ENCODE data around the gene GPC6. TPM values are rescaled to one million over a fixed set of nuclear protein-coding genes. Genes with fewer than 3 reads are reported as not detected.

GPC6 gene
- total RNA-seq, 2 experiments from 2014 or later = not detected

GRCh38 chr13:94263038-94263437 is 1036.4 kb downstream of the GPC6 start:
- no peak overlapping the region for H3K27ac Mint-ChIP-seq
- DNase-seq = no peak
- H3K4me3 Mint-ChIP-seq = no peak overlapping the region
- H3K4me1 Mint-ChIP-seq (ENCODE audit: low read depth) = no peaks in the 10 kb centered on the region
- no peaks in the 10 kb centered on the region for H3K9me3 Mint-ChIP-seq
- ChIA-PET POLR2A (no interaction called here), CTCF (no interaction called here)
- intact Hi-C loops (cut with micrococcal nuclease) = no loop called here
- H3K36me3 Mint-ChIP-seq = no peaks in the 10 kb centered on the region
- peaks cover 2% of the 10 kb centered on the region for H3K27me3 Mint-ChIP-seq

- no peak for DNase-seq
- ChIA-PET CTCF (no interaction called here), POLR2A (no interaction called here)
- no peak overlapping the region for H3K27ac Mint-ChIP-seq
- H3K9me3 Mint-ChIP-seq = no peaks in the 10 kb centered on the region
- intact Hi-C loops (cut with micrococcal nuclease) = no loop called here
- no peak overlapping the region for H3K4me3 Mint-ChIP-seq
- H3K36me3 Mint-ChIP-seq = no peaks in the 10 kb centered on the region
- H3K4me1 Mint-ChIP-seq (ENCODE audit: low read depth) = no peaks in the 10 kb centered on the region
- no peaks in the 10 kb centered on the region for H3K27me3 Mint-ChIP-seq
These were observed 1041.2 kb downstream of the GPC6 start for GRCh38 chr13:94267581-94268366.

GRCh38 chr13:94268661-94269060 is 1042.1 kb downstream of the GPC6 start:
- intact Hi-C loops (cut with micrococcal nuclease) = no loop called here
- no peaks in the 10 kb centered on the region for H3K36me3 Mint-ChIP-seq
- no peak for DNase-seq

GRCh38 chr13:94269557-94269956 is 1043.0 kb downstream of the GPC6 start:
- DNase-seq = no peak
- no peaks in the 10 kb centered on the region for H3K9me3 Mint-ChIP-seq
- ChIA-PET POLR2A (no interaction called here), CTCF (interaction anchor here (0.6 kb wide), 1 partner anchor 62 kb away, joined by 3 read pairs; no protein-coding TSS in a partner anchor)
- H3K4me3 Mint-ChIP-seq = no peak overlapping the region
- intact Hi-C loops (cut with micrococcal nuclease) = no loop called here
- H3K27me3 Mint-ChIP-seq = no peaks in the 10 kb centered on the region
- no peaks in the 10 kb centered on the region for H3K4me1 Mint-ChIP-seq (ENCODE audit: low read depth)
- H3K27ac Mint-ChIP-seq = no peak overlapping the region
- H3K36me3 Mint-ChIP-seq = no peaks in the 10 kb centered on the region

More at GRCh38 chr13:94268661-94269060, 1042.1 kb downstream of the GPC6 start:
- ChIA-PET POLR2A (no interaction called here), CTCF (no interaction called here)
- Mint-ChIP-seq H3K27ac (no peak overlapping the region), H3K4me3 (no peak overlapping the region), H3K9me3 (no peaks in the 10 kb centered on the region), H3K4me1 (ENCODE audit: low read depth) (no peaks in the 10 kb centered on the region), H3K27me3 (no peaks in the 10 kb centered on the region)

GRCh38 chr13:94270556-94270955 is 1043.9 kb downstream of the GPC6 start:
- Mint-ChIP-seq H3K9me3 (no peaks in the 10 kb centered on the region), H3K27ac (no peak overlapping the region), H3K36me3 (no peaks in the 10 kb centered on the region), H3K4me1 (ENCODE audit: low read depth) (no peaks in the 10 kb centered on the region), H3K4me3 (no peak overlapping the region), H3K27me3 (no peaks in the 10 kb centered on the region)
- DNase-seq = no peak
- intact Hi-C loops (cut with micrococcal nuclease) = no loop called here
- POLR2A ChIA-PET = no interaction called here
- CTCF ChIA-PET = no interaction called here

- ChIA-PET POLR2A (no interaction called here), CTCF (no interaction called here)
- no peaks in the 10 kb centered on the region for H3K4me1 Mint-ChIP-seq (ENCODE audit: low read depth)
- H3K27me3 Mint-ChIP-seq = peaks cover 1% of the 10 kb centered on the region
- no peak overlapping the region for H3K27ac Mint-ChIP-seq
- peaks cover 6% of the 10 kb centered on the region for H3K9me3 Mint-ChIP-seq
- H3K4me3 Mint-ChIP-seq = no peak overlapping the region
- no peak for DNase-seq
- intact Hi-C loops (cut with micrococcal nuclease) = no loop called here
- no peaks in the 10 kb centered on the region for H3K36me3 Mint-ChIP-seq
These were observed 1045.4 kb downstream of the GPC6 start for GRCh38 chr13:94272038-94272437.

GRCh38 chr13:94280349-94280748 is 1053.7 kb downstream of the GPC6 start:
- H3K9me3 Mint-ChIP-seq = peaks cover 8% of the 10 kb centered on the region
- H3K4me1 Mint-ChIP-seq (ENCODE audit: low read depth) = no peaks in the 10 kb centered on the region
- POLR2A ChIA-PET = no interaction called here
- no peak overlapping the region for H3K27ac Mint-ChIP-seq
- peaks cover 15% of the 10 kb centered on the region for H3K27me3 Mint-ChIP-seq
- no peak overlapping the region for H3K4me3 Mint-ChIP-seq
- CTCF ChIA-PET = no interaction called here
- H3K36me3 Mint-ChIP-seq = no peaks in the 10 kb centered on the region
- intact Hi-C loops (cut with micrococcal nuclease) = no loop called here
- DNase-seq = no peak

GRCh38 chr13:94280845-94281244 is 1054.2 kb downstream of the GPC6 start:
- DNase-seq = no peak
- H3K4me3 Mint-ChIP-seq = no peak overlapping the region
- no peaks in the 10 kb centered on the region for H3K4me1 Mint-ChIP-seq (ENCODE audit: low read depth)
- peaks cover 15% of the 10 kb centered on the region for H3K27me3 Mint-ChIP-seq
- ChIA-PET POLR2A (no interaction called here), CTCF (no interaction called here)
- no peaks in the 10 kb centered on the region for H3K36me3 Mint-ChIP-seq
- no peak overlapping the region for H3K27ac Mint-ChIP-seq
- intact Hi-C loops (cut with micrococcal nuclease) = no loop called here
- peaks cover 8% of the 10 kb centered on the region for H3K9me3 Mint-ChIP-seq

- ChIA-PET POLR2A (no interaction called here), CTCF (interaction anchor here (0.7 kb wide), 1 partner anchor 14 kb away, joined by 3 read pairs; no protein-coding TSS in a partner anchor)
- no peak for DNase-seq
- Mint-ChIP-seq H3K9me3 (no peaks in the 10 kb centered on the region), H3K4me1 (ENCODE audit: low read depth) (no peaks in the 10 kb centered on the region), H3K27me3 (peaks cover 2% of the 10 kb centered on the region), H3K27ac (no peak overlapping the region), H3K36me3 (no peaks in the 10 kb centered on the region), H3K4me3 (no peak overlapping the region)
- intact Hi-C loops (cut with micrococcal nuclease) = no loop called here
These were observed 1060.0 kb downstream of the GPC6 start for GRCh38 chr13:94286581-94286980.

- no peak overlapping the region for H3K27ac Mint-ChIP-seq
- intact Hi-C loops (cut with micrococcal nuclease) = no loop called here
- CTCF ChIA-PET = no interaction called here
These were observed 1065.2 kb downstream of the GPC6 start for GRCh38 chr13:94291631-94292322.

GRCh38 chr13:94292323-94292640 is 1065.7 kb downstream of the GPC6 start:
- Mint-ChIP-seq H3K27me3 (no peaks in the 10 kb centered on the region), H3K4me1 (ENCODE audit: low read depth) (no peaks in the 10 kb centered on the region), H3K27ac (no peak overlapping the region), H3K36me3 (no peaks in the 10 kb centered on the region), H3K4me3 (no peak overlapping the region), H3K9me3 (no peaks in the 10 kb centered on the region)
- DNase-seq = no peak
- ChIA-PET POLR2A (no interaction called here), CTCF (no interaction called here)
- intact Hi-C loops (cut with micrococcal nuclease) = no loop called here

More at GRCh38 chr13:94291631-94292322, 1065.2 kb downstream of the GPC6 start:
- H3K4me1 Mint-ChIP-seq (ENCODE audit: low read depth) = no peaks in the 10 kb centered on the region
- H3K9me3 Mint-ChIP-seq = no peaks in the 10 kb centered on the region
- H3K4me3 Mint-ChIP-seq = no peak overlapping the region
- no peak for DNase-seq
- POLR2A ChIA-PET = no interaction called here
- H3K27me3 Mint-ChIP-seq = no peaks in the 10 kb centered on the region
- no peaks in the 10 kb centered on the region for H3K36me3 Mint-ChIP-seq

GRCh38 chr13:94296471-94296870 is 1069.9 kb downstream of the GPC6 start:
- Mint-ChIP-seq H3K27ac (no peak overlapping the region), H3K36me3 (no peaks in the 10 kb centered on the region), H3K4me1 (ENCODE audit: low read depth) (no peaks in the 10 kb centered on the region), H3K4me3 (no peak overlapping the region), H3K9me3 (no peaks in the 10 kb centered on the region), H3K27me3 (no peaks in the 10 kb centered on the region)
- intact Hi-C loops (cut with micrococcal nuclease) = no loop called here
- DNase-seq = no peak
- ChIA-PET POLR2A (no interaction called here), CTCF (no interaction called here)

GRCh38 chr13:94298346-94298745 is 1071.7 kb downstream of the GPC6 start:
- H3K4me1 Mint-ChIP-seq (ENCODE audit: low read depth) = no peaks in the 10 kb centered on the region

More at GRCh38 chr13:94298346-94298745, 1071.7 kb downstream of the GPC6 start:
- no peaks in the 10 kb centered on the region for H3K27me3 Mint-ChIP-seq
- DNase-seq = no peak
- H3K4me3 Mint-ChIP-seq = no peak overlapping the region
- ChIA-PET CTCF (no interaction called here), POLR2A (no interaction called here)
- H3K36me3 Mint-ChIP-seq = no peaks in the 10 kb centered on the region
- H3K27ac Mint-ChIP-seq = no peak overlapping the region
- no peaks in the 10 kb centered on the region for H3K9me3 Mint-ChIP-seq
- intact Hi-C loops (cut with micrococcal nuclease) = no loop called here
